Spleen (tissue), 7 donors: ENCODE data around the gene ARID5B.

Source experiments
- CTCF ChIP-seq, 11 experiments: fragments of 200-600 bp in 7 of 11; fragments of 450-650 bp in 4 of 11; sonication (generic) in 4 of 11; IDR thresholded peaks in 8 of 11; conservative IDR thresholded peaks in 3 of 11; 1 replicate in 7 of 11; 2 replicates in 4 of 11; pipeline versions ENCODE4 v1.4.0 to v1.8.0; 2016 to 2021; ENCODE audit warnings: antibody characterized with exemption in 11 of 11, inconsistent platforms in 4 of 11, mild to moderate bottlenecking in 1 of 11
- POLR2AphosphoS5 ChIP-seq, 3 donors: sonication (generic); formaldehyde crosslinking; IDR thresholded peaks; one replicate each; pipeline ENCODE4 v1.5.1; 2017; ENCODE audit warnings: antibody characterized with exemption in 3 of 3
- donor health status: DM: no; HTN: no; CAD: no; lungs with moderate emphysema.
- donor health status: DM: no; HTN: no; CAD: no.
- donor health status: DM: no; HTN: no; CAD: no.

GRCh38 chr10:62044566-62044965 lies 143.1 kb downstream of the ARID5B start:
- TF ChIP-seq POLR2AphosphoS5 (IDR thresholded peaks at IDR 0.05) (no peak), CTCF (IDR thresholded peaks at IDR 0.05 in 8 of 11, conservative IDR thresholded peaks at IDR 0.05 in 3 of 11) (no peak)
